Hepatic stellate cell (primary cell): ENCODE results near the gene PAM16.

Source experiments
- DNase-seq: peaks from one replicate; pipeline ENCODE4 v3.0.0; 2011; ENCODE audit warnings: low spot score

Gene PAM16

DNA sequence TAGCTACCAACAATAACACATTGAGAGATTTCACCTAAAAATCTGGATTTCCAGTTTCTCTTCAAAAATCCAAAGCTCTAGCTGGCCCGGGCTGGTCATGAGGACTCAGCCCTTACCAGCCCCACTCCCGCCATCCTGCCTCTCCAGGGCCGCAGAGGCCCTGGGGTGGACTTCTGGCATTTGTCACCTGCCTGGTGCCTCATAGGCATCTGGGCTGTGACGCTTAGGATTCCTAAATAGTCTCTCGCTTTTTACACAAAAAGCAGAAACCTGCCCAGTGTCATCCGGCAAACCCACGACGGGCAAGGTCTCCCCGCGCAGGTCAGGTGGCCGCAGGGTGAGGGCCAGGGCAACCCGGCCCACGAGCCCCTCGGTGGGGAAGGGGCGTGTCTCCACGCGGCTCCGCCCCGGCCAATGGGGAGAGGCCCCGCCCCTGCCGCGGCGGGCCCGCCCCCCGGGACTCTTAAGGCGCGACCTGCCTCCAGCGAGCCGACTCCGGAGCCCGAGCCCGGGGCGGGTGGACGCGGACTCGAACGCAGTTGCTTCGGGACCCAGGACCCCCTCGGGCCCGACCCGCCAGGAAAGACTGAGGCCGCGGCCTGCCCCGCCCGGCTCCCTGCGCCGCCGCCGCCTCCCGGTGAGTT lies 20.4 kb upstream of the PAM16 start, which contains the start of gene VASN:
Gene VASN (plus strand): TSS at position 492 of the 644 bp plus-strand sequence. CDS start 9,030 bp downstream, outside the sequence.
- DNase-seq = peak; percentile 93

DNA sequence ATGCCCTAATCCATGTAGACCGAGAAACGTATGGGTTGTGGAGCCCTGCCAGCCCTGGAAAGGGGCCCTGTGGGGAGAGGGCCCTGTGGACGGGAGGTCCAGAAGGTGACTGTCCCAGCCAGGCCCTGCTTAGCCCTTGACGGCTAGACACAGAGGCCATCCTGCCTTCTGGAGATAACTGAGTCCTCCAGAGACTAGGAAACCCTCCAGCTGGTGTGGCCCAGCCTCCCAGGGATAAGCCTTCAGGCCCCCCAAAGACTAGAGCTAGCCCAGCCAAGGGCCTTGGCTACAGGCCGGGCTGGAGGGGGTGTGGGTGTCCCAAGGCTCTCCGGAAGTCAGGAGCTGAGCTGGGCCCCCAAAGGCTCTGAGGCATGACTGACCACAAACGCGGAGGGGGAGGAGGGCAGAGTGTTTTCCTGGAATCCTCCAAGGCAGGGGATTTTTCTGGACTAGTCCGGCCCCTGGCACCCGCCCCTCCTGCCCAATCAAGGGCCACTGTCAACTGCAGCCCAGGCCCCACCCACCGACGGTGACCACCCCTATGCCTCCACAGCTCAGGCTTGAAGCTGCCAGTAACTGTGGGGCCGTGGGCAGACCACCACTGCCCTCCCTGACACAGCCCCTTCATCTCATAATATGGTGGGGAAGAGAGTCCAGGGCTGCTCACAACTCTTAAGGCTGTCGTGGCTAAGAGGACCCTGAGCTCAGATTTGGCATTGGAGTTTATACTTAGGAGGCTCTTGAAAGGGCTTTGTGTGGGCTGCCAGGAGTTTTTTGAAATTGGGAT lies 19.6 kb upstream of the PAM16 start:
- peak; percentile 96 for DNase-seq

DNA sequence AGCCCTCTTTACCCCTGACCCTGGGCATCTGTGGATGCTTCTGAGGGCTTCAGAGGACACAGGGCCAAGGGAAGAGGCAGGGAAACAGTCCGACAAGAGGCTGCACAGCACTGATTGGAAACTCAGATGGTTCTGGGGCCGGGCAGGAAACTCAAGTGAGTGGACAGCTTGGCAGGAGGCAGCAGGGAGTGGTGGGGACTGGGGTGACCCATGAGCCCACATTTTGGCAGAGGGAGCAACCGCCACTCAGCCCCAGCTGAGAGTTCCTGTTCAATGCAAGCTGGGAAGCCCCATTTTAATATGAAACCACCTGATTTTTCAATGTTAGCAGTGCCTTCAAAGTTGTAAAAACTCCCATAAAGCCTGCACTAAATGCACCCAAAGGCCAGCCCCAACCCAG lies 19.0 kb upstream of the PAM16 start:
- no peak for DNase-seq

DNA sequence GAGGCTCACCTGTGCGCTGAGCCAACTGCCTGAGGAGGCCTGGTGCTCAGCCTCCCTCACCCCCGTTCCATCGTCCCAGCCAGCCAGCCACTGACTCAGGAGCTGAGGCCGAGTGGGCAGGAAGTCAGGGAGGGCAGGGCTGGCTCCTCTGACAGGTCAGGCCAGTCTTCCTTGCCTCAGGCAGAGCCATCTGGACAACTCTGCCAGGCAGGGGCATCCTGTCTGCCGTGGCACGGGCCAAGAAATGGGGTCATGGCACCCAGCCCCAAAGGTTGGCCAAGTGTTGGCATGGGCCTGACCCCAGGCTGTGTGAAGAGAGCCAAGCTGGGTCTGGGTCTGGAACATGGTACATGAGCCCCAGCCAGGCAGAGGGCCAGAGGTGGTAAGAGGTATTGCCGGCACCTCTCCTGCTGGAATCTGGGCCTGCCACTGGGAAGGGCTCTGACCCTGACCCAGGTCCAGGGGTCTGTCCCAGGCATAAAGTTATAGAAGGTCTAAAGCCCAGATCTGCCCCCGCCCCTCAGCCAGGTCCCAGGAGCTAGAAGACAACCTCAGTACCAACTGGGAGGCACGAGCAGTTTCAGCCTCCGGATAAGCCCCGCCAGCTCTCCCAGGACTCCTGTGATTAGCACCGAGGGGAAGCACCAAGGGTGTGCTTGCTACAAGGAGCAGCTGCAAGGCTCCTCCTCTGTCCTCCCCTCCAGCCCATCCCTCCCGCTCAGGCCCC lies 18.0 kb upstream of the PAM16 start:
- DNase-seq = peak; percentile 63

DNA sequence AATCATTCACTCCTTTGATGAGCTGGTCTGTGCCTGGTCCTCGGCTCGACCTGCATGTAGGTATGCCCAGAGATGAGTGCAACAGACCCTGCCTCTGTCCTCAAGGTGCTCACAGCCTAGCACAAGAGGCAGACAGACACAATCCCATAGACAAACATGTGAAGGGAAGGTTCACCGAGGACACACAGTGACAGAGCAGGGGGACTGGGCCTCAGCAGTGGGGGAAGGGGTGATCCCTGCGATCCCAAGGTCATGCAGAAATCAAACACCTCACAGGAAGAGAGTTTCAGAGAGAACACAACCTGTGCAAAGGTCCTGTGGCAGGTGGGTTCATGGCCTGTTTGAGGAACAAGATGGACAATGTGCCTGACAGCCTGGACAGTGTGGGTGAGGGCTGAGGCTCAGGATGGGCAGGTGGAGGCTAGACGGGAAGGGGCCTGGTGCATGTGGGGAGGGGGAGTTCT lies 16.3 kb upstream of the PAM16 start:
- DNase-seq = no peak

DNA sequence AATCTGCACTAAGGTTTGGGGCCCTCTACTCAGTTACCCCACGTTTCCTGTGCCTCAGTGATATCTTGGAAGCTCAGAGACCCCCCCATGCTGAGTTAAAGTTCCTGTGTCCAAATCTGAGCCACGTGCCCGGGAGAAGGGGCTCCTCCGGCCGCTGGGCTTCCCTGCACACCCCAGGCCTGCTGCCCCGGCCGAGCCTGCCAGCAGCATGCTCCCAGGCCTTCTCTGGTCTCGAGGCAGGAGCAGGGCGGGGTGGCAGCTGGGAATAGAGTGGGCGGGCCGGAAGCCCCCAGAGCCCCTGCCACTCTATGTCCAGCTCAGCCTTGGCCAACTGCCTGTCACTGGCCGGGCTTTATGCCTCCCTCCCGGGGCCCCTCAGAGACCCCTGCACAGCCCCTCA lies 14.9 kb upstream of the PAM16 start:
- DNase-seq = no peak

DNA sequence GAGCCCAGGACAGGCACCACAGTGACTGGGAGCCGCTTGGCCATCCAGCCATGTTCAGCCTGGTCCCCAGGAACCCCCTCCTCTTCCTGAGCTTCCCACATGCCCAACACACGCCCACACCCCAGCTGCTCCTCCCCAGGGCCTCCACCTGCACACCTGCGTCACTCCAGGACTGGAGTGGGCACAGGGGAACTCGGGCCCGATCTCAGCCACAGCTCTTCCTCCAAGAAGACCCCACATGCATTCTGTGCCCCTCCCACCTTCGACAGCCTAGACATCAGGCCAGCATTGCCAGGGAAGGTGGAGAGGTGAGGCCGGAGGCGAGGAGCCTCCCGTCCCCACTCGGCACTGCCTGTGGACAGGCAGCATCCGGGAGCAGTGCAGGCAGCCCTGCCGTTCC lies 14.5 kb upstream of the PAM16 start:
- DNase-seq = no peak

DNA sequence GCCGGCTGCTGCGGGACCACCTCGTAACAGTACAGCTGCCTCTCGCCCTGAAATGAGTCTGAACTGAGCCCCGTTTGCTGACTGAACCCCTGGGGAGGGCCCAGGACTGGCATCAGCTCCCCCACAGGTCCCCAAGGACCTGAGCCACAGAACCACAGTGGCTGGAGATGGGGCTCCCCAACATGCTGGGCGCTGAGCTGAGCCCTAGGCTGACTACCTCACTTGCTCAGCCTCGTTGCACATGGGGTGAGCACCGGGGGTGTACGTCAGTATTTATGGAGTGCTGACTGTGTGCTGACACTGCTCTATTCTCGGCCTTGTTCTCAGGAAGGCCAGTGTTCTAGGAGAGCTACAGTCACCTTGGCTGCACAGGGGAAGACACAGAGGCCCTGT lies 13.9 kb upstream of the PAM16 start:
- DNase-seq = no peak

DNA sequence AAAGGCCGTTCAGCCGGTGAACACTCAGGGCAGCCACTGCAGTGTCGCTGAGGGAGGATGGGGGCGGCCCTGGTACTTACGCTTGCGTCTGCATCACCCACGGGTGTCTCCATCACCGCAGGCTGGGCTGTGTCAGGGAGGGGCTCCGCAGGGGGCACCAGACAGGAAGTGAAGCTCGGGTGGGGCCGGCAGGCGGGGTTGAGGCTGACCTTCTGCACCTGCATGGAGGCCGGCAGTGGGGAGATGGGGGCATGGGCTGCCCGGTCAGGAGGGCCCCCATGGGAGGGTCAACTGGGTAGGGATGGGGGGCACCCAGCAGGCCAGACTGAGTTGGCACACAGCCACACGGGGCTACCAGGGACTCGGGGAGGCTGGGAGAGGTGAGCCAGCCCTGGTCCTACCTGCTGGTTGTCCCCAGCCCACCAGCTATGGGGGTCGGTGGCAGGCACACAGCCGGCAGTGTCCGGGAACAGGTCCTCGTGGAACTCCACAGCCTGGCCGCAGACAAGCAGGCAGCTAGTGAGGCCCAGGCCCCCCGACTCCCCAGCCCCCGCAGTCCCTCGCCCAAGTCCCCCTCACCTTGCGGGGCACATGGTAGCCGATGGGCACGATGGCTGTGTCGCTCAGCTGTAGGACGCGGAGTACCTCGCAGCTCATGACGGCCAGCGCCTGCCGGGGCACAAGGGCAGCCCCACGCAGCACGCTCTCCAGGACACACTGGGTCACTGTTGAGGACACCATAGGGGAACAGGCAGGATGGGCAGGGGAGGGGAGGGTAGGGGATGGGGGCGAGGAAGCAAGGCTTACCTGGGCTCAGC lies 13.3 kb upstream of the PAM16 start:
- no peak for DNase-seq

DNA sequence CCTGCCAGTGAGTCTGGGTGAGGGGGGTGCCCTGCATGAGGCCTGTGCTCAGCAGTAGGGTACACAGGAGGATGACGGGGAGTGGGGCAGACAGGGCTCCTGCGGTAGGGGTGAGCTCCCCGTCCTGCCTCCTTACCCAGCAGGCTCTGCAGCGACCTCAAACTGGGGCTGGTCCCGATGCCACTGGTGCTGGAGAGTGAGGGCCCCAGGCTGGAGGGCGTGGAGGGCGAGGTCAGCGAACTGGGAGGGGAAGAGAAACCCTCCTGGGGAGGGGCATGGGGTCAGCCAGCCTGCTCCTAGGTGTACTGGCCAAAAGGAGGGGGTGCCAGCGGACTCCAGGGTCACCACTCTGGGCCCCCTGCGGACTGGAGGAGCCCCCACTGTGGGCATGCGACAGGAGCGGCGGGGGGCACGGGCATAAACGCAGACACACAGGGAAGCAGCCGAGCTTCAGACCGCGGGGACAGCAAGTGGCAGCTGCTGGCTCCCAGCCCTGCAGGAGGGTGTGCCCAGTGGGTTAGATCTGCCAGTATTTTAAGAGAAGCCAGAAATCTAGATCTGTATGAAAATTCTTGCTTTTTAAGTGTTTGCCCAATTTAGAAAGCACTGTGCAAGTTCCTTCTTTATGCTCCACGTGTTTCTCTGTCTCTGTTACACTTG lies 11.5 kb upstream of the PAM16 start:
- no peak for DNase-seq

DNA sequence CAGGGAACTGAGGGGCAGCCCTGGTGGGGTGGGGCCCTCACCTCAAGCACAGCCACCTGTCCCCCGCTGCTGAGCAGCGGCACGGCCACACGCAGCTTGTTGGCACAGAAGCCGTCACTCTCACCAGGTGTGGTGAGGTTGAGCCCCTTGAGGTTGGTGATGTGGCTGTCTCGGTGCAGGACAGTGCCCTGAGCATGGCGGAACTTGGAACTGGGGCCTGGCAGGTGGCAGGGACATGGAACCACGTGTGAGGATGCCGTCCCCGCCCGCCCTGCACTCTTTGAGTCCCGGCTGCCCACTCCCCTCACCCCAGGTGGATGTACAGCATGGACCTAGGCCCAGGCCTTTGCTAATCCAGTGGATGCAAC lies 10.8 kb upstream of the PAM16 start:
- DNase-seq = no peak

DNA sequence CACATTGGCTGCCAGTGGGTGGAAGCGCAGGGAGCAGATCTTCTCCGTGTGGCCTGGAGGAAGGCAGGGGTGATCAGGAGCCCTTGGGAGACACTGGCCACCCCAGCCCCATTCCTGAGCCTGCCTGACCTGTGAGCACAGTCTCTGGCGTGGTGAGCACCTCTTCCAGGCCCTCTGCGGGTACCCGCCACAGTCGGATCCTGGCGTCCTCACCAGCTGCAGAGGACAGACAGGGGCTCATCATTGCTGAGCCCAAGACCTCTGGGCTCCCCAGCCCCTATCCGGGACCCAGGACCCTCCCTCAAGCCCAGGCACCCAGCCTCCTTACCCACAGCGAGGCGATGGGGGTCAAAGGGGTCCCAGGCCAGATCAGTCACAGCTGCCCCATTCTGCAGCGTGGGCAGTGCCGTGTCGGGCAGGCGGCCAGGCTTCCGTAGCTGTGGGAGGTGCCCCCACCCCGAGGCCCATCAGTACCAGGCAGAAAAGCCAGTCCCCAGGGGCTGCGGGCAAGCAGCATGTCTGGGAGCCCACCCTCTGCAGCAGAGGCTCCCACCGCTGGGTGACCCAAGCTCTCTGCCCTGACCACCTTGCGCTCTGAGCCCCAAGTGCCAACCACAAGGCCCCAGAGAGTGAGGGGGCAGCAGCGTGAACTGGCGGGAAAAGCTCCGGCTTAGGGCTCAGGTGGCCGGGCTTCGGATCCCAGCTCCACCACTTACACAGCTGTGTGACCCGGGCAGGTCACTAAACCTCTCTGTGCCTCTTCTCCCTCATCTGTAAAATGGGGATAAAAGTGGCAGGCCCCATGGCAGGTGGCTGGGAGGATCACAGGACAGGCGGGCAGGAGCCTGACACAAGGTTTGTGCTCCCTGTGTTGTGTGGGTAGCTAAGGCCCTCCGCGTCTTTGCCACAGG lies 10.2 kb upstream of the PAM16 start:
- no peak for DNase-seq

DNA sequence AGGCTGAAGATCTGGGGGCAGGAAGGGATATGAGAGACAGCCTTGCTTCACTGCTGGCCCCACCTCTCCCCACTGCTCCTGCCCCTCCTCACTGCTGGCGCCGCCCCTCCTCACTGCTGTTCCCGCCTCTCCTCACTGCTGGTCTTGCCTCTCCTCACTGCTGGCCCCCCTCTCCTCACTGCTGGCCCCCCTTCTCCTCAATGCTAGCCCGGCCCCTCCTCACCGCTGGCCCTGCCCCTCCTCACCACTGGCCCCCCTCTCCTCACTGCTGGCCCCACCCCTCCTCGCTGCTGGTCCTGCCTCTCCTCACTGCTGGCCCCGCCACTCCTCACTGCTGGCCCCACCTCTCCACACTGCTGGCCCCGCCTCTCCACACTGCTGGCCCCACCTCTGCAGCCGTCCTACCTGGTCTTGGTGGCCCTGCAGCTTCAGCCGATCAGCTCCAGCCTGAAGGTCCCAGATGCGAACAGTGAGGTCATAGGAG lies 9.5 kb upstream of the PAM16 start:
- no peak for DNase-seq

DNA sequence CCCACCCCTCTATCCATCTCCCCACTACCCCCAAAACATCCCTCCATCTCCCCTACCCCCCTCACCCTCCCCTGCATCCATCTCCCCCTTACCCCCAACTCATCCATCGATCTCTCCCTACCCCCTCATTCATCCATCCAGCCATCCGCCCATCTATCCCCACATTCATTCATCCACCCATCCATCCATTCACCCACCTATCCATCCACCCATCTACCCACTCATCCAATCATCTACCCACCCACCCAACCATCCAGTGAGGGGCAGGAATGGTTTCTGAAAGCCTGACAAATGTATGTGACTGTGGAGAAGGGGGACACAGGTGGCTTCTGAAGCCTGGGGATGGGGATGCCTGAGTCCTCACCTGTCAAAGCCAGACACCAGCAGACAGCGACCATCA lies 8.8 kb upstream of the PAM16 start:
- no peak for DNase-seq

DNA sequence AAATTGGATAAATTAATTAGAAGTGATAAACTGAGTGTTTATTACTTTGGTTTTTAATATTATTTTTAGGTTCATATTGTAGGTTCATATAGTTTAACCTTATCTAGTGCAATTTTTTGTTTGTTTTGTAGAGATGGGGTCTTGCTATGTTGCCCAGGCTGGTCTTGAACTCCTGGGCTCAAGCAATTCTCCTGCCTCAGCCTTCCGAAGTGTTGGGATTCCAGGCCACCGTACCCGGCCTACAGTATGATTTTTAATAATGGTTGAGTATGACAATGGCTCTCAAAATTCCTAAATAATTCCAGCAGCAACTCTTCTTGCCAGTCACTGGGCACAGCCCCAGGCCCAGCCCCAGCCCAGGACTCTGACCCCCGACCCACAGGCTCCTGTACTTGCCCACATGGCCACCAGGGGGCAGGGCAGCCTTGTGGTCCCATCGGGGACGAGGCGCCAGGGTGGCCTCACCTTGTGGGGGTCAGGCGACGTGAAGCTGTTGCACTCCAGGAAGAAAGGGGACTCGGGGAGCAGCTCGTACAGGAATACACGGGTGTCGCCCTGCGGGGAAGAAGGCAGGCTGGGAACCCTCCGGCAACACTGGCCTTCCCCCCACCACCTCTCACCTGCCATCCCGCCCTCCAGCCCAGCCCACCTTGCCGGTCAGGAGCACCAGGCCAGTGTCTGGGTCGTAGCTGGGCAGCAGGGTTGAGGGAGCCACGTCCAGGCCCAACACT lies 7.9 kb upstream of the PAM16 start:
- no peak for DNase-seq

DNA sequence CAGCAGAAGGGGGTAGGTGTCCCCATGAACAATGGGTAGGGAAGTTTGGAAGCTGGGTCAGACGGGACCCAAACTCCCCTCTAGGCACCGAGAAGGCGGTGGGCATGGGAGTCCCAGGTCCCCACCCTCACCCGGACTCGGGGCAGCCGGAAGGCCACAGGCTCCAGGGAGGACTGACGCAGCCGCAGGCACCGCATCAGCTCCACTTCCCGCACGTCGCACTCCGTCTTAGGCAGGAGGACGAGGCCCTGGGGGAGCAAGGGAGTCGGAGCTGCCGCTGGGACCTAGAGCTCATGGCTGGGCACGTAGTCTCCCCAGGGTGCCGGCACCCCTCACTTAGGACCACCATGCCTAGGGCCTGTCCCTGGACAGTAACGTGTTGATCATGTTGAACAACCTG lies 7.1 kb upstream of the PAM16 start:
- no peak for DNase-seq

DNA sequence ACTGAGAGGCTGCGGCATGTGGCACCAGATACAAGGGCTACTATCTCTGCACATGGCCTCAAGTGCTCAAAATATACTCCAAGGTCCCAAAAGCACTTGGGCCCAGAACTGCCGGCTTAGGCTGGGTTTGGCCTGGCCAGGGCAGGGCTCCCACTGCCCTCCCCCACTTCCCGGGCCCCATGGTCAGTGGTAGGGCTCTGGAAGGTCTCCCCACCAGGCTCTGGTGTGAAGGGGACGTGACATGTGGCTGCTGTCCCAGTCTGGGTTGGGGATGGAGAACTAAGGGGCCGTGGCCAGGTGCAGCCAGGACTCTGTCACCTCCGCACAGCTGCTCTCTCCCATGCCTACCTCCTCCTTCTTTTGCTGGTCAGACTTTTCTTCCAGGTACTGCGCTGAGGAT lies 5.7 kb upstream of the PAM16 start:
- no peak for DNase-seq

DNA sequence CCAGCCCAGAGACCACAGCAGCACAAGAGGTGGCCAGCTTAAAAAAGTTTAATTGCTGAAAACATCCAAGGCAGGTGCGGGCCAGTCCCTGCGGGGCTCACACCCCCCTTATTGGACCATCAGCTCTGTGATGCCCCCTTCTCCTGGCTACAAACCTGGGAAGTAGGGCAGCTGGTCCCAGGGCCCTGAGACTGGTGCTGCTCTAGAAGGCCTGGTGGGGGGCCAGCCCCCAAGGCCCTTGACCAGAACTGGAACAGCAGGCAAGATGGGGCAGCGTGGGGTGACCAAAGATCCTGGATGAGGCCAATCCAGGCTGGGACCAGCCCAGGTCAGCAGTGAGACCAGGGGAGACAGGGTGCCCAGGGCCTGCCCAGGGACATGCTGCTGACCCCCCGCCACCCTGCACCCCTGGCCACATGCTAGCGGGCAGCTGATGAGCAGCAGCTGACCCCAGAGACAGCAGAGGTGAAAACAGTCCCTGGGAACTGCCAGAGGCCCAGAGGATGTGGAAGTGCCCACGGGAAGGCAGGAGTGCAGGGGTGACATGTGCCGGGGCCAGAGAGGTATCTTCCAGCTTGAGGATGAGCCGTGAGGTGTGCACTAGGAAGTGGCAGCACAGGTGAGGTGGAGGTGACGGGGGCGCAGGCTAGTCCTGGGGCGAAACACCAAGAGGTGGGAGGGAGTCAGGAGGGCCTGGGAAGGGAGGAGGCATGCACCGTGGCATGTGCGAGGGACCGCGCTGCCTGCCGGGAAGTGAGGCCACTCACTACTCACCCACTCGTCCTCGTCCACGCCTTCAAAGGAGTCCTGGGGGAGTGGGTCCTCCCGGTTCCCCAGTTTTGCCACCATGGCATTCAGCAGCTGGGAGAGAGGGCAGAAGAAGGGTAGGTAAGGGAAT lies 3.6 kb upstream of the PAM16 start:
- DNase-seq = no peak

DNA sequence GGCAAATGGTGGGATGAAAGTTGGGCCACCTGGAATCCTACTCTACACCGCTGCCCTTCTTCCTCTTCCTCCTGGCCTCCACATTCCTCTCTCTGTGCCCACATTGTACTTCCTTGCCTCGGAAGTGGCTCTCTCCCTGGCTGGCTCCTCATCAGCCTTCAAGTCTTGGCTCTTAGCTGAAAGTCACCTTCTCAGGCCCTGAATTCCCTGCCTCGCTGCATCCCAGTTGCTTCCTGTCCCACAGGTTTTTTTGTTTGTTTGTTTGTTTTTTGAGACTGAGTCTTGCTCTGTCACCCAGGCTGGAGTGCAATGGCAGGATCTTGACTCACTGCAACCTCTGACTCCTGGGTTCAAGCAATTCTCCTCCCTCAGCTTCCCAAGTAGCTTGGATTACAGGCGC lies 2.6 kb upstream of the PAM16 start:
- DNase-seq = no peak
